MM.1S (cell line): ENCODE data around the gene BCAS3.

Experiments used
- CTCF ChIP-seq: fragments of 300-600 bp; sonication (generic); IDR thresholded peaks from 2 replicates; pipeline ENCODE4 v1.5.1; 2016; ENCODE audit warnings: antibody characterized with exemption, low read length, mixed read lengths
- EZH2 ChIP-seq: fragments of 300-600 bp; sonication (generic); optimal IDR thresholded peaks from 2 replicates; pipeline ENCODE3; 2017; ENCODE audit warnings: low read depth, mild to moderate bottlenecking, antibody characterized with exemption, low read length, mixed read lengths
- EZH2phosphoT487 ChIP-seq: fragments of 300-600 bp; sonication (generic); IDR thresholded peaks from 2 replicates; pipeline ENCODE4 v1.6.1; 2018; ENCODE audit warnings: antibody characterized with exemption, low read length

- TF ChIP-seq CTCF: no peak
- TF ChIP-seq EZH2phosphoT487: no peak
- no peak for TF ChIP-seq EZH2
Observed at GRCh38 chr17:61334673-61335072, 657.0 kb downstream of the BCAS3 start.
